Lower leg skin (tissue), 3 donors: Measurements from ENCODE around the gene MAP3K8.
"Not testable (repeated sequence)": the region's sequence is repeated elsewhere in the genome, so short reads cannot be mapped to it uniquely, and the experiment has no call there.

Experiments used
- CTCF ChIP-seq, 3 donors: fragments of 450-650 bp; IDR thresholded peaks; one replicate each; pipeline ENCODE4 v1.5.1; 2016; ENCODE audit warnings: antibody characterized with exemption in 3 of 3, mild to moderate bottlenecking in 3 of 3, moderate library complexity in 2 of 3
- POLR2A ChIP-seq, 2 donors: fragments of 450-650 bp; IDR thresholded peaks; one replicate each; pipeline ENCODE4 v1.6.1; 2016 to 2017; ENCODE audit warnings: antibody characterized with exemption in 2 of 2, mild to moderate bottlenecking in 1 of 2, moderate library complexity in 1 of 2

- TF ChIP-seq CTCF, POLR2A (IDR thresholded peaks at IDR 0.05): not testable (repeated sequence)
Measured at GRCh38 chr10:30479513-30479912, 45.5 kb downstream of the MAP3K8 start.
